GM18505 (cell line): ENCODE measurements around the gene NOC2L.

ENCODE experiments used
- ATAC-seq: cut with Tn5 transposase; IDR thresholded peaks from one replicate; pipeline ENCODE4 v1.9.1; 2021; ENCODE audit not compliant: unreplicated experiment
- POLR2A ChIP-seq: IDR thresholded peaks from 4 replicates; pipeline ENCODE4 v1.6.1; 2011; ENCODE audit warnings: borderline replicate concordance; ENCODE audit not compliant: insufficient read depth, insufficient read length; ENCODE audit errors: extremely low read depth

The NOC2L gene

DNA sequence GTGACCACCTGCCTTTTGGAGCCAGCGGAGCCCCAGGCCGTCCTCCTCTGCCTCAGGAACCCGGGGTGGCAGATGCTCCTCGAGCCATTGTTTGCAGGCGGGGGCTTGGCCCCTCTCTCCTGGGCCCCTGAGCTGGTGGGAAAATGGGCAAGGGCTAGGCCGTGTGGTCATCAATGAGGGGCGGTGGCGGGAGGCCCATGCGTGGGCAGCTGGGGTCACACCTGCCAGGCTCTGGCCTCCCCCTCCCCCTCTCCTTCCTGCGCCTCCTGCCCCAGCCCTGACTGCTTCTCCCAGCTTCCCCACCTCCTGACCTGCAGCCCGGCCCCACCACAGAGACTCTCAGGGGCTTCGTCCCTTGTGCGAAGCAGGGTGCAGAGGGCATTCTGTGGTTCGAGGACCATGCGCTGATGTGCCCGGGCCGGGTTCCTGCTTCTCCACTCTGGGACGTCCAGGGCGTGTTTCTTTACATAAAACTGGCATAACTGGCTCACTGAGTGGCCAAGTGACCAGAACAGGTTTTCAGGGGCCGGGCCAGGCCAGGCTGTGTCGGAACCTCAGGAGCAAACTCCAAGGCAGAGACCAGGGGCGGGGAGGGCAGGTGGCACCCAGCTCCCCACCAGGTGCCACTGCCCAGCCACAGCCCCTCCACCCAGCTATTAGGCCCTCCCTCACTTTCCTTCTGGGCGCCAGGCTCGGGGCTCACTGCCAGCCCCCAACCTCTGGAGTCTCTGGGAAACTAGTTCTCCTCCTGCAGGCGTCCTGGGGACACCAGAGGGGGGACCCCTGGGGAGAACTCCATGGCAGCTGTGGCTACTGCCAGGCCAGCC lies 26.1 kb downstream of the NOC2L start:
- no peak for TF ChIP-seq POLR2A
- no peak for ATAC-seq

DNA sequence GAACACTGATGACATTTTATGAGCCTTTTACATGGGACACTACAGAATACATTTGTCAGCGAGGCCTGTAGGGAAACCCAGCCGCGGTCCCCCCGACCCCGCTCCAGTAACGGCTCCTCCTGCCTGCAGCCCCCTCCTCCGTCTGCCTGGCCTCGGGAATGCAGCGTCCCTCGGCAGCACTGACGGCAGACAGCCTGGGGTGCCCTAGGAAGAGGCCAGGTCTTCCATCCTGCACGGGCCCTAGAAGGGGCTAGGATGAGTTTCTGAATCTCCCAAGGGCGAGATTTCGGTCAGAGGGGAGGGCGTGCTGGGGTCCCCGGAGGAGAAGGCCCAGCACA lies 26.9 kb downstream of the NOC2L start:
- no peak for ATAC-seq
- TF ChIP-seq POLR2A: no peak

DNA sequence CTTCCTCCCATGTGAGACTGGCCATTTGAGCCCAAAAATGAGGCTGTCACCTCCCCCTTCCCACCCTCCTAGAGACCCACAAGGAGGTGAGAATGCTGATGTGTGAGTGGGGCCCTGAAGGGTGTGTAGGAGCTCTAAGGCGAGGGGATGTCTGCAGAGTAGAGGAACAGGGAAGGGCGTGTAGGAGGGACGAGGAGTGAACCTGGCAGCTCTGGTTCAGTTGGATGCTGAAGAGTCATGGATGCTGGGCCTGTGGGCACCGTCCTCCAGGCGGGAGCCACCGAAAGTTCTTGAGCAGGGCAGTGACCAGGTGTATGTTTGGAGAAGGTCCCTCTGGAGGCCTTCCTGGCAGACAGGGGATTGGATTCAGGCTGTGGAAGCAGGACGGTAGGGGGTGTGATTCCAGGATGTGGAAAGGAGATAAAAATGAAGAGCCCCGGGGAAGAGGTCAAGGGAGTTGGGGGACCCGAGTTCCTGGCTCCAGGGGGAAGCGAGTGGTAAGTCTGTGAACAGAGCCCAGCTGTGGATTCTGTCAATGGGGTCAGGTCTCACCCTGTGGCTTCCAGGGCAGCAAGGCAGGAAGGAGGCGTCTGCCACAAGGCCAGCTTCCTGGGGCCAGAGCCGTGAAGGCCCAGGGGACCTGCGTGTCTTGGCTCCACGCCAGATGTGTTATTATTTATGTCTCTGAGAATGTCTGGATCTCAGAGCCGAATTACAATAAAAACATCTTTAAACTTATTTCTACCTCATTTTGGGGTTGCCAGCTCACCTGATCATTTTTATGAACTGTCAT lies 27.5 kb downstream of the NOC2L start:
- no peak for ATAC-seq
- TF ChIP-seq POLR2A: no peak

DNA sequence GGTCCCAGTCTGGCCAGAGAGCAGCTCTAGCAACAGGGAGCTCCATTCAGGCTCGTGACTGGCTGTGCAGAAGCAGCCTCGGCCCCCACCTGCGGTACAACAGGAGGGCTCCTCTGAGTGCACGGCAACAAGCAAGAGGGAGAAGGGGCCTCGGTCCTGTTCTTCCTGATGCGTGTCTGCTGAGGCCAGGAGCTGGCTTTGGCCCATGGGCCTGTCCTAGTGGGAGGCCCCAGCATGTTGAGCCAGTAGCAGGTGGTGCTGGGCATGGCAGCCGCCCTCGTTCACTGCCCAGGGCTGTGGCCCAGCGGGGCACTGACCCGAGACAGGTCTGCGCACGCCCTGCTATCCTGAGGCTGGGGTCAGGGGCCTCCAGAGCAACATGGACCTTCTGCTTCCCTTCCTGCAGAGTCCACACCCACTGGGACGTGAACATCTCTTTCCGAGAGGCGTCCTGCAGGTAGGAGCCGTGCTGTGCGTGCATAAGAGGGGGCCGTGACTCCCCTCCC lies 28.4 kb downstream of the NOC2L start:
- ATAC-seq: no peak
- no peak for TF ChIP-seq POLR2A

DNA sequence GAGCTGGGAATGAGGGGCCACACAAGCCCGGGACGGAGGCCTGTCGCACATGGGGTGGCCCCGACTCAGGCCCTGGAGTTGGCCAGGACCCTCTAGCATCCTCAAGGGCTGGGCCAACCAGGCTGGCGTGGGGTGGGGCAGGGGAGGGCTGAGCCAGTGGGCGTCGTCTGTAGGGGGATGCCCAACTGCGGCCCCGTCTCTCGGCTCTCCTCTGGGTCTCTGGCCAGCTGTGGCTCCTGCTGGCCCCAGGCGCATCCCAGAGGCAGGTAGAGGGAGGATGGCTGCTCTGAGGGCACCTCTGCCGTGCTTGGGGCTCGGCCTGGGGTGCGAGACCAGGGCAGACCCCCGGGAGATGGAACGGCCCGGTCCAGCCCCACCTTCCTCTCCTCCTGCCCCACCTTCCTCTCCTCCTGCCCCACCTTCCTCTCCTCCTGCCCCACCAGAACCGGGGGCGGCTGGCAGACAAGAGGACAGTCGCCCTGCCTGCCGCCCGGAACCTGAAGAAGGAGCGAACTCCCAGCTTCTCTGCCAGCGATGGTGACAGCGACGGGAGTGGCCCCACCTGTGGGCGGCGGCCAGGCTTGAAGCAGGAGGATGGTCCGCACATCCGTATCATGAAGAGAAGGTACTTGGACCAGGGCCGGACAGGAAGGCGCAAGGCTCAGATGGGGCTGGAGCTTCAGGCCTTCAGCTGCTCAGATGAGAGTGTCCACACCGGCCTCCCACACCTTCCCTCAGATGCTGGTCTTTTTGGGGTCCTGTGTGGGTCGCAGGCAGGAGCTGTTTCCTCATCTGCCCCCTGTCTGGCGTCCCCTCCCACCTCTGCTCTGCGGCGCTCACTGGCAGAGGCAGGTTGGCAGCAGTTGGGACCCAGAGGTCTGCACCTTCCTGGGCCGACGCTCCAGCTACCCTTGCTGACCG lies 29.1 kb downstream of the NOC2L start:
- no peak for TF ChIP-seq POLR2A
- ATAC-seq: no peak

DNA sequence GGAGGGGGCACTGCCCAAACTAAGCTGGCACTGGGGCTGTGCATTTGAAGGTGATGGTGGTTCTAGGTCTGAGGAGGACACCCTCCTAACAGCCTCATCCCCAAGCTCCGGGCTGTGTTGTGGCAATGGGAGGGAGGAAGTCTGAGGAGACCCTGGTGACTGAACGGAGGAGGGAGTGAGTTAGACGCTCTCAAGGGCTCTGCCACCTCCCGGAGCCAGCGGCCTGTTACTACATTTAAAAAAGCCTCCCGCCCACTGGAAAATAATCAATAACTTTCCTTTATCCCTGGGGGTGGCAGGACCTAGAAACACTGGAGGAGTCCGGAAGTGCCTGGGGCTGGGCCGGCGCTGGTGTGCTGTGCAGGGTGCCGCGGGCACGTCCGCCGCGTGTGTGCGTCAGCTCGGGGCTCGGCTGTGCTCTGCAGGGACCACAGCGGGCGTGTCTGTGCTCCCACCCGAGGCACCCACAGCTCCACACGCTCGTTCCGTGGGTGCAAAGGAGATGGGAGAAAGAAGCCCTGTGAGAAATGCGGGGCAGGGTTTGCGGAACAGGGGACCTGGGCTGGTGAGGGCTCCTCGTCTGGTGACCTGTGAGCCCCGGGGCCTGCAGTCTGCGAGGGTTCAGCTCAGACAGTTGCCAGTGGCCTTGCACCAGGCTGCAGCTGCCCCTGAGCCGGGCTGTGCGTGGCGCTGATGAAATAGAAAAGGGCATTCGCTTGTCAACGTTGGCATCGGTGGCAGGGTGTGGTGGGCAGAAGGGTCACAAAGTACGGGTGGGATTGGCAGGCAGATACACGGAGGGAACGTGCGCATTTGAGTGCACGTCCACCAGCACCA lies 30.0 kb downstream of the NOC2L start:
- no peak for TF ChIP-seq POLR2A
- no peak for ATAC-seq

DNA sequence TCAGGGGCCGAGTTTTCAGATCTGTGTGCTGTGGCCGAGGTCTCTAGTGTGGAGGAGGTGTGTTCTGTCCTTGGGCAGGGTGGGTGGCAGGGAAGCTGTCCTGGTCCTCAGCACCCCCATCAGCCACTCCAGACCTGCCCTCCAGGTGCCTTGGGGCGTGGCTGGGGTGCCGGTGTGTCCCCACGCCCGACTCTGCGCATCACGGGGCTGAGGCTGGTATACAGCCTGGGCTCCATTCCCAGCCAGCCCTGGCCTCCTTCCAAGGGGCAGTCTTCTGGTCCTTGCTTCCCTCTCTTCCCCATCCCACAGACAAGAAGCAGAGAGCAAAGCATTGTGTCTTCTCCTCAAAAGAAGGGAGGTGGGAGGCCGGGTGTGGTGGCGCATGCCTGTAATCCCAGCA lies 31.3 kb downstream of the NOC2L start:
- ATAC-seq: no peak
- no peak for TF ChIP-seq POLR2A

DNA sequence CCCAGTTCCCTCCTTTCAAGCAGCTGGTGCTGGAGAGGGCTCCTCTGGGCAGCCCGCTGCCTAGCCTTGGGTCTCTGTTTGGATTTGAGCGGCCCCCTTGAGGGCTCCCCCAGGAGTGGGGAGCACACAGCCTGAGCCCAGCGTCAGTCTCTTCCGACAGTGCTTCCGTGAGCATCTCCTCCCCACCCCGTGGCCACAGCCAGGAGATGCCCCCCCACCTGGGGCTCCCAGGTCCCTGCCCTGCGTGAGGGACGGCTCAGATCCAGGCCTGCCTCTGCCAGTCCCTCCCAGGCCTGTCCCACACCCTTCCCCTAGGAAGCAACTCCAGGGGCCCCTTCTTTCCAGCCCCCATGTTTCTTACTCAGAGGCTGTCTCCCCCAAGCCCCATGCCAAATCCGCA lies 31.8 kb downstream of the NOC2L start:
- no peak for ATAC-seq
- TF ChIP-seq POLR2A: no peak

DNA sequence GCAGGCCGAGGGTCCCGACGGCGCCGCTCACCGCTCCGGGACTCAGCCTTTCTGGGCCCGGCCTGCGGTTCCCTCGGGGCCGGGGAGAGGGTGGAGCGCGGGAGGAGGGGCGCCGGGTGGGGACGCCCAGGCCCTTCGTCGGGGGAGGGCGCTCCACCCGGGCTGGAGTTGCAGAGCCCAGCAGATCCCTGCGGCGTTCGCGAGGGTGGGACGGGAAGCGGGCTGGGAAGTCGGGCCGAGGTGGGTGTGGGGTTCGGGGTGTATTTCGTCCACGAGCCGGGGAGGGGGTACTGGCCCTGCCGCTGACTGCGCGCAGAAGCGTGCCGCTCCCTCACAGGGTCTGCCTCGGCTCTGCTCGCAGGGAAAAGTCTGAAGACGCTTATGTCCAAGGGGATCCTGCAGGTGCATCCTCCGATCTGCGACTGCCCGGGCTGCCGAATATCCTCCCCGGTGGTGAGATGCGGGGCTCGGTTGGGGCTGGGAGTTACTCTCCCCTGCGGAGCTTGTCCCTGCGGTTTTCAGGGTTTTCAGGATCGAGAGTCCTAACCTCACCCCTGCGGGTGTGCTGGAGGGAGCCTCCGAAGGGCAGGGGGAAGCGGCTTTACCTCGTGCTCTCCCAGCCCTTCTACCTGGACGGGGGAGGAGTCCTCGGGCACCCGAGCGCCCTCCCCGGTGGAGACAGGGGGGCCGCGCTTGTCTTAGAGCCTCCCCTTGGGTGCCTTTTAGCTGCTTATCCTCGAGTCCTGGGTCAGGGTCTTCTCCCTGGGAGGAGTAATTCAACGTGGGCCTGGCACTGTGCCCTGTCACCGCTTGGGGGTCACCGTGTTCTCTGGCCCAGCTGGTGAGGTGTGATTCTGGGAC lies 33.3 kb downstream of the NOC2L start:
- TF ChIP-seq POLR2A: no peak
- no peak for ATAC-seq

DNA sequence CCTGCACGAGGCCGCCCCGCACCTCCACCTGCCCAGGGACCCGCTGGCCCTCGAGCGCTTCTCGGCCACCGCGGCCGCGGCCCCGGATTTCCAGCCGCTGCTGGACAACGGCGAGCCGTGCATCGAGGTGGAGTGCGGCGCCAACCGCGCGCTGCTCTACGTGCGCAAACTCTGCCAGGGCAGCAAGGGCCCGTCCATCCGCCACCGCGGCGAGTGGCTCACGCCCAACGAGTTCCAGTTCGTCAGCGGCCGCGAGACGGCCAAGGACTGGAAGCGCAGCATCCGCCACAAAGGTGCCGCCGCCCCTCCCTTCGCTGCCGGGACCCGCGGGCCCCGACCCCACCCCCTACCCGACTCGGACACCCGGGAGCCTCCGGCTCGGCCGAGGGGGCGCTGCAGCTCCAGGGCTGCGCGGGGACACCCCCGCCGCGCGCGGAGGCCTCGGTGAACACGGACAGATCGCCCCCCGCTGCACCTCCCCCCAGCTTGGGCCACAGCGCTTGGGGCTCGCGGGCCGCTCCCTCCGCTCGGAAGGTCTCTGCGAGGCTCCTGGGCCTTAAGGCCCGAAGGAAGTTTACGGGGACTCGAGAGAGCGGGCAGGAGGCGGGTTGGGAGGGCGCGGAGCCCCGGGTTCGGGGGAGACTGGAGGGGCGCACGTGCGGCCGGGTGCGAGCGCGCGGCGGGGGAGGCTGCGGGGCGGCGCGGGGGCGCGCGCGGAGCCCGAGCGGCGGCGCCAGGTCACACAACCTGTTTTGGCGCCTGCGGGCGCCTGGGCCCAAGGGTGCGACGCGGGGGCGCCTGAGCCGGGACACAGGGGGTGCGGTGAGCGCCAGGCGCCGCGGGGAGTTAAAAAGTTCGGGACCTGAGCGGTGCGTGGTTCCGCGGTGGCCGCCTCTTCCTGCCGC lies 34.1 kb downstream of the NOC2L start:
- ATAC-seq: no peak
- TF ChIP-seq POLR2A: no peak

DNA sequence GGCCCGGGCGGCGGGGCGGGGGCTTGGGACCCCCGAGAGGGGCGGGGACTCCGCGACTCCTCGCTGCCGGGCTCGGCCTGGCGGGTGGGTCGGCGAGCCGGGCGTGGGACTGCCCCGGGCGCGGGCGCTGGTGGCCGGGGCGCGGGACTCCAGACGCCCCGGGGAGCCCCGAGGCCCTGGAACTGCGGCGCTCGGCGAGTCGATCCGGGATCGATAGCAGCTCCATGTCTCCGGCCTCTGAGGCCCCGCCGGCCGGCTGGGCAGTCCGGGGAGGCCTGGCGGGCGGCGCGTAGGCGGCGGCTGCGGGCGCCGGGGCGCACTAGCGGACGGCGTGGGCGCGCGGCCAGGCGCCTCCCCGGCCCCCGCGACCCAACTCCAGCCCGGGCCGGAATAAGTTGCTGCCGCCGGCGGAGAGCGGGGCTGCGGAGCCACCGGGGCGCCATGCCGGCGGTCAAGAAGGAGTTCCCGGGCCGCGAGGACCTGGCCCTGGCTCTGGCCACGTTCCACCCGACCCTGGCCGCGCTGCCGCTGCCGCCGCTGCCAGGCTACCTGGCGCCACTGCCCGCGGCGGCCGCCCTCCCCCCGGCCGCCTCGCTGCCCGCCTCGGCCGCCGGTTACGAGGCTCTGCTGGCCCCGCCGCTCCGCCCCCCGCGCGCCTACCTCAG lies 34.9 kb downstream of the NOC2L start:
- no peak for ATAC-seq
- TF ChIP-seq POLR2A: no peak
